Spleen (tissue), 7 donors: ENCODE measurements around the gene TAS2R46.
"Not testable (repeated sequence)": the region's sequence is repeated elsewhere in the genome, so short reads cannot be mapped to it uniquely, and the experiment has no call there.

ENCODE experiments used
- CTCF ChIP-seq, 11 experiments: fragments of 200-600 bp in 7 of 11; fragments of 450-650 bp in 4 of 11; sonication (generic) in 4 of 11; IDR thresholded peaks in 8 of 11; conservative IDR thresholded peaks in 3 of 11; 1 replicate in 7 of 11; 2 replicates in 4 of 11; pipeline versions ENCODE4 v1.4.0 to v1.8.0; 2016 to 2021; ENCODE audit warnings: antibody characterized with exemption in 11 of 11, inconsistent platforms in 4 of 11, mild to moderate bottlenecking in 1 of 11
- POLR2A ChIP-seq, 3 donors: fragments of 450-650 bp; IDR thresholded peaks; one replicate each; pipeline ENCODE4 v1.5.1; 2017; ENCODE audit warnings: antibody characterized with exemption in 3 of 3, mild to moderate bottlenecking in 1 of 3
- donor health status: DM: no; HTN: no; CAD: no; lungs with moderate emphysema.
- donor health status: DM: no; HTN: no; CAD: no.
- donor health status: DM: no; HTN: no; CAD: no.

DNA sequence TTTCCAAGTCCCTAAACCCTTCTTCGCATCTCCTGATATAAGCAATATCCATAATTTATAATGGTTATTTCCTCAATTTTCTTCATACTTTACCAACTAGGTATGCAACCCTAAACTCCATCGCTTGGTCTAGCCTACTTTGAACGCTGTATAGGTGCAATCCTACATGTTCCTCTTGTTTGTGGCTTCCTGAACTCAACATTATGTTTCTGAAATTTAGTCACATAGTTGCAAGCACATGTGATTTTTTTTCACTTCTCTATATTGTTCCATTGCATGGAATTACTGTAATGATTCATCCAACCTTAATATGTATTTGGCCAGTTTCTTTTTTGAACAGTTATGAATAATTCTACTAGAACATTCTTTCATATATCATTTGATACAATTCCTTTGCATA, 28.1 kb downstream of the TAS2R46 start:
- not testable (repeated sequence) for TF ChIP-seq CTCF (IDR thresholded peaks at IDR 0.05 in 8 of 11, conservative IDR thresholded peaks at IDR 0.05 in 3 of 11); POLR2A (IDR thresholded peaks at IDR 0.05)
